Bronchial epithelial cell (primary cell): ENCODE data around the gene DSCAM. TPM values are rescaled to one million over a fixed set of nuclear protein-coding genes. Genes with fewer than 3 reads are reported as not detected.
"Not testable (repeated sequence)": the region's sequence is repeated elsewhere in the genome, so short reads cannot be mapped to it uniquely, and the experiment has no call there.

Experiments
- DNase-seq: peaks from one replicate; pipeline ENCODE4 v3.0.0-alpha.2; 2010; ENCODE audit warnings: low read depth
- FAIRE-seq: peaks from 2 replicates; lab custom pipeline; 2011; peaks lifted over from hg19 to GRCh38; lab: Jason Lieb, UNC
- H3K27me3 ChIP-seq: 2 replicates; pipeline ENCODE4 v1.5.1; 2011; ENCODE audit warnings: low read length; ENCODE audit not compliant: control insufficient read depth, insufficient read depth
- H3K36me3 ChIP-seq: 2 replicates; pipeline ENCODE4 v1.5.1; 2011; ENCODE audit warnings: low read length; ENCODE audit not compliant: control insufficient read depth, insufficient read depth
- H3K4me3 ChIP-seq: 2 replicates; pipeline ENCODE4 v1.5.1; 2011; ENCODE audit warnings: mild to moderate bottlenecking, low read depth, low read length, control low read depth
- CTCF ChIP-seq: IDR thresholded peaks from 2 replicates; pipeline ENCODE4 v1.5.1; 2011; ENCODE audit warnings: mild to moderate bottlenecking, moderate library complexity, low read length, control low read depth, inconsistent platforms; ENCODE audit not compliant: insufficient read depth, severe bottlenecking
- total RNA-seq: library from RNA; depleted of rRNA; stranded (reverse); fragments of >200 nt; gene quantifications from 2 replicates; pipeline ENCODE4 v1.2.1, GENCODE V29; 2014

The DSCAM gene
- total RNA-seq, 1 donor from 2014 or later, result 0.53 TPM

- Histone ChIP-seq H3K36me3 (no peaks in the 10 kb centered on the region), H3K4me3 (no peak overlapping the region), H3K27me3 (no peaks in the 10 kb centered on the region)
- no peak for TF ChIP-seq CTCF
- DNase-seq (no peak), FAIRE-seq (no peak)
Observed at GRCh38 chr21:40453183-40453582, 393.8 kb downstream of the DSCAM start.

DNA sequence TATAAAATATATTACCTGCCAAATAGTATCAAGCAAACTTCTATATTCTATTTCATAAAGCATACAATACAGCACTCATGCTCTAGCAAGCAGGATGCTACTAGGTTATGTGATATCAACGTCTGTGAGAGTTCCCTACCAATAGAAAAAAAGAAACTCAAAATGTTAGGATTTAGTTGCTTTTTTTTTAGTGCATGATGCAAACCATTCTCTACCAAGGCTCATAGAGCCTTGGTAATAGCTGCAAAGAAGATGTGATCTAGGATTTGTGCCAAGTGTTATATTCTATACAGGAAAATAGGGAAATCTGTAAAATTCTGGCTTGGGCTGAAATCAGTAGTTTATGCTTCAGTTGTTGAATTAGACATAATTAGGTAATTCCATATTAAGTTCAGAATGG lies 394.4 kb downstream of the DSCAM start:
- TF ChIP-seq CTCF, result no peak
- H3K36me3 ChIP-seq, result no peaks in the 10 kb centered on the region

DNA sequence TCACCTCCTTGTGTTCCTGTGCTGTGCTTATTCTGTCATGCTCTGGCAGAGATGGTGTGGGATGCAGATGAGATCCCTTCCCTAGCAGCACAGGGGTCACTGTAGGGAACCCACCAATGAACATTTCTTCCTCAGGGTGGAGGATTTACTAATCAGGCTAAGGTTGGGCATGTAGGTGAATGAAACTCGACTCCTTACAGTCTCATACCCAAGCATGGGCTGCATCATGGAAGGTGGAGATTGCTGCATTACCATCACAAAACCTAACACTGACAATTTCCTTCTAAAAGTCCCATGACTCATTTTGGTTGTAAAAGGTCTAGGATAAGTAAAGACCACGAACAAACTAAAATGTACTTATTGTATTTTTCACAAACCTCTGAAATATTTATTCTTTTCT lies 399.9 kb downstream of the DSCAM start:
- FAIRE-seq (peak; percentile 43), DNase-seq (no peak)
- TF ChIP-seq CTCF, result no peak
- Histone ChIP-seq H3K27me3 (no peaks in the 10 kb centered on the region), H3K36me3 (no peaks in the 10 kb centered on the region), H3K4me3 (no peak overlapping the region)

More for the DNA sequence above, 394.4 kb downstream of the DSCAM start:
- H3K27me3 ChIP-seq, result no peaks in the 10 kb centered on the region
- DNase-seq (no peak), FAIRE-seq (no peak)
- no peak overlapping the region for H3K4me3 ChIP-seq

- FAIRE-seq (no peak), DNase-seq (no peak)
- no peak for TF ChIP-seq CTCF
- Histone ChIP-seq H3K4me3 (no peak overlapping the region), H3K36me3 (no peaks in the 10 kb centered on the region), H3K27me3 (no peaks in the 10 kb centered on the region)
Observed at GRCh38 chr21:40445349-40445921, 401.5 kb downstream of the DSCAM start.

- DNase-seq, FAIRE-seq, H3K4me3 ChIP-seq, H3K36me3 ChIP-seq, H3K27me3 ChIP-seq: not testable (repeated sequence)
Observed at GRCh38 chr21:40439581-40439980, 407.4 kb downstream of the DSCAM start.

DNA sequence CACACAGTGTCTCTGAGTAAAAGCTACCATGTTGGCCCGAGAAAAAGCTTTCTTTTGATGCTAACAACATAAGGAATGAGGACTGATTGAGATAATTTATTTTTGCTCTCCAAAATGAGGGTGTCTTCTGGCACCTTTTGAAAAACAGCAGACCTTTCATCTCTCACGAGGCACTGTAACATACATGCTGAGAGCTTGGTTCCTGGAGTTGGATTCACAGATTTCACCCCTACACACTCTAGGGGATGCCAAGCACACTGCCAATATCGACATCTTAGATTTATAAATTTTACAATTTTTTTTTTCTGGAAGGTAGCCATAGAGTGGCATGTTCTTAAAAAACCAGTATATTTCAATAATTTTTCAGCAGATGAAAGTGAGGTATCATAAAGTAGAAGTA lies 408.3 kb downstream of the DSCAM start:
- H3K27me3 ChIP-seq, result no peaks in the 10 kb centered on the region
- no peak for TF ChIP-seq CTCF
- no peaks in the 10 kb centered on the region for H3K36me3 ChIP-seq
- FAIRE-seq, result no peak
- H3K4me3 ChIP-seq, result no peak overlapping the region
- no peak for DNase-seq
